NCI-H2227 treated with DMSO at 0.1 percent for 48 hours (cell line): ENCODE measurements around the gene PAX5.
A peak's percentile ranks its signal among the peaks of the same experiment; 100 is the strongest.

Experiments used
- DNase-seq: peaks from one replicate; lab custom pipeline; 2025; lab: John Stamatoyannopoulos, UW

Gene PAX5

GRCh38 chr9:36960575-36960955 lies 73.5 kb downstream of the PAX5 start:
- no peak for DNase-seq

DNA sequence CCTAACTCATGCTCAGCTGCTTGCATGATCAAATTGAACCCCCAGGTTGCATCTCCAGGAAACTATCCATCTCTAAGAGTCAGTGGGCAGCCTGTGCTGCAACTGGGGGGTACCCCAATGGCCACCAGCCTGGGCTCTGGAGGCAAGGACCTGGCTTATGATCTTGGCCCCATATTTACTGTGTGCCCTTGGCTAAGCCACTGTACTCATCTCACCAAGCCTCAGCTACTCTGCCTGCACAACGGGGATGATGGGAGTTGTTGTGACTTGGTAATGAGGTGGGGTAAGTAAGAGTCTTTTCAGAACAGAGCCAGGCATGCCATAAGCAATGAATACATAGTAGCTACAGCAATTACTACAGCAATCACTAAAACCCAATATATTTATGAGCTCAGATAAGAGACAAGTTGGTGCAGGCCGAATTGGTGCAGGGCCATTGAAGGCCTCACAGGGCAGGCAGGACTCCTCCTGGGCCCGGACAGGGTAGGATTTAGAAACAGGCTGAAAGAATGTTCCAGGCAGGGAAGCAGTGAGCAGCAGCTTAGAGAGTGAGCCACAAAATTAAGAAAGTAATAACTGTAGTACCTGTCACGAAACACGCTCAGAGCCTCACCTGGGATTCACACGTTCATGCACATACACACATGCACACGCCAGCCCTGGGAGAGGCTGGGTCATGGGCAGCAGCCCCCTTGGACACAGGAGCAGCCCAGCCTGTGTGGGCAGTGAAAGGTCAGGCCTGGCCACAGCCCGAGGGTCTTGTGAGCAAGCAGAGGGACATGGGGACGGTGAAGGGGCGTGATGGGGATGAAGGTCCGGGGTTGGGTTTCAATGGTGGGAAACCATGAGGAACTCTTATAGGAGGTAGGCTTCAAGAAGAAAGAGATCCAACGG lies 74.1 kb downstream of the PAX5 start:
- no peak for DNase-seq

- no peak for DNase-seq
These were observed 77.2 kb downstream of the PAX5 start for GRCh38 chr9:36956908-36957307.

GRCh38 chr9:36950389-36950788 lies 83.7 kb downstream of the PAX5 start:
- DNase-seq, result no peak

GRCh38 chr9:36949466-36949865 lies 84.6 kb downstream of the PAX5 start:
- no peak for DNase-seq

DNA sequence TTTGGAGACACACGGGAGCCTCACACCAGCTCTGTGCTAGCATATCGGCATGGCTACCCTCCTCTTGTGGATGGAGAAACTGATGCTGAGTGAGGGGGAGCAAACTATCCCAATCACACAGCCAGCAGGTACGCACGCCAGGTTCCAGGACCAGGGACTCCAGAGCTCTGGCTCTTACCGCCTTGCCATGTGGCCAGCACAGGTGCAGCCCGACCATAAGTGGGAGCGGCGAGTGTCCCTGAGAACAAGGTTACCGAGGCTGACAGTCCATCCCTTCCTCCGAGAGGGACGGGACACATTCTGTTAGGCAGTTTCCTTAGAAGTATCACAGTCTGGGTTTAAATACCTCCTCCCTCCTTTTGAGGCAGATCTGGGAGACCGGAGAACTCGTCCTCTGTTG lies 86.0 kb downstream of the PAX5 start:
- no peak for DNase-seq

- no peak for DNase-seq
These were observed 87.4 kb downstream of the PAX5 start for GRCh38 chr9:36946653-36947052.

DNA sequence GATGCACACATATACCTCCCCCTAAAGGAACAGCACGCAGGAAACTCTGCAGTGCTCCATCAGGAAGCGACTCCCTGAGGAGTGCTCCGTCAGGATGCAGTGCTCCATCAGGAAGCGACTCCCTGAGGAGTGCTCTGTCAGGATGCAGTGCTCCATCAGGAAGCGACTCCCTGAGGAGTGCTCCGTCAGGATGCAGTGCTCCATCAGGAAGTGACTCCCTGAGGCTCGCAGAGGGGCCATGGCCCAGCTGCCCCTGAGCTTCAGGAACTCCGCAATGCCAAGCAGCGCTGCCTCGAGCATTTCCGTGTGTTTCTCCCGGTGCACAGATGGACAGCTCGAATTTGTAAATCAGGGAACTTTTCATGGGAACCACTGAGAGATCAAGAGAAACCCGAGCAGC lies 88.1 kb downstream of the PAX5 start:
- DNase-seq, result no peak

DNA sequence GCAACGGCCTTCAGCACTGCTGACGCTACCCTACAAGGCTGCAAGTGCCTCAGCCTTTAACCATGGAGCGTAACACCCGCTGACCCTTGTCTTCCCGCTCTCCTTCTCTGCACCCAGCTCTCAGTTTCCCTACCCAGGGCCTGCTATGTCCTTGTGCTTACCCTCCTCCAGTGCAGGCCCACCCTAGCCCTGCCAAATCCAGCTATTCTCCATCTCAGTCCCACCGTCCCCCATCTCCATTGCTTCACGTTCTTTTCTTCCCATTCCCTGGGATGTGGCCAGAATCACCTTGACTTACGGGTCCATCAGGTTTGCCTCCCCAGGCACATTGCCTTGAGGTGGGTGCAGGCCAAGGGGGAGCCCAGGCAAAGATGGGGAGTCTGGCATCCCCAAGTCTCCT lies 91.2 kb downstream of the PAX5 start:
- no peak for DNase-seq

GRCh38 chr9:36941441-36941840 lies 92.6 kb downstream of the PAX5 start:
- no peak for DNase-seq

GRCh38 chr9:36940881-36941280 lies 93.2 kb downstream of the PAX5 start:
- DNase-seq, result no peak

DNA sequence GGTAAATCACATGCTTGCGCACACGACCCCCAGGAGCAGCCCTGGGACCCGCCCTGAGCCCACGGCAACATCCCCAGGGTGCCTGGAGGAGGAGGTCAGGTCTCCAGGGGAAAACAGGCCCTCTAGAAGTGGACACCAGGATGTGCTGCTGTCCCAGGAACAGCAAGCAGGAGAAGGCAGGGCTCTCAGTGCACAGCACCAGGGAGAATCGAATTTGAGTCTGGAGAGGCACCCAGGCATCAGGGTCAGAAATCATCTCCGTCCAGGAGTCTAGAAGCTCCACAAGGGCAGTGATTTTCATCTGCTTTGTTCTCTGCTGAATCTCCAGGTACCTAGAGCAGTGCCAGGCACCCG lies 93.6 kb downstream of the PAX5 start:
- DNase-seq, result no peak

DNA sequence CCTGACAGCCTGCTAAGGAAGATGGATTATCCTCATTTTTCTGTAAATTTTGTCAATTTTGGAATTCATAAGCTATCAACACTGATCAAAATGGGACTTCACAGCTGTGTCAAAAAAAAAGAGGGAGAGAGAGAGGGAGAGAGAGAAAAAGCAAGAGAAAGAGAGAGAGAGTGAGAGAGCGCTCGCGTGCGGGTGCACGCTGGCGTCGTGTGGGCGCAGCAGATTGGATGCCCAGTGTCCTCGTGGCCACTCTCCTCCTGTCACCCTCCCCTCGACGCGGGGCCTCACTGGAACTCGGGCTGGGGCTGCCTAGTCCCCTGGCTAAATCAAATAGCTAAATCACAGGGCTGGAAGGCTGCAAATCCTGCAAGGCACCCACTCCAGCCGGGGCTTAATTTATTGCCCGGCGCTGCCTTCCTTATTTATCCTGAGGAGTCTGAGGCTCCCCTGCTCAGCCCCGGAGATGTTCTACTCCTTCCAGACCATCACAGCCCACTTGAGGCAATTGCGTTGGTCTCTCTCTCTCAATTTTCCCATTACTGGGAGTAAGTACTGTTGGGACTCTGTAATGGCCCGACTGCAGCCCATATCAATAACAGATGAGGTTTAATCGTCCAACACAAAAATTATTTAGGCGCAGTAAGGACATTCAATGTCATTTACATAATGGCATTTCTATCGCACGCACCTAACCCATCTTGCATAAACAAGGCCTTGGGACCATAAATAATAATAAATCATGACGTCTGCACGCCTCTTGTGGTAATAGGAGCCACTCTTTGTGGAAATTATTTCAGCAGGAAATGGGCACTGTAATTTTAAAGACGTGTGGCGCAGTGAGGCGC lies 94.2 kb downstream of the PAX5 start:
- peak; percentile 7 for DNase-seq

DNA sequence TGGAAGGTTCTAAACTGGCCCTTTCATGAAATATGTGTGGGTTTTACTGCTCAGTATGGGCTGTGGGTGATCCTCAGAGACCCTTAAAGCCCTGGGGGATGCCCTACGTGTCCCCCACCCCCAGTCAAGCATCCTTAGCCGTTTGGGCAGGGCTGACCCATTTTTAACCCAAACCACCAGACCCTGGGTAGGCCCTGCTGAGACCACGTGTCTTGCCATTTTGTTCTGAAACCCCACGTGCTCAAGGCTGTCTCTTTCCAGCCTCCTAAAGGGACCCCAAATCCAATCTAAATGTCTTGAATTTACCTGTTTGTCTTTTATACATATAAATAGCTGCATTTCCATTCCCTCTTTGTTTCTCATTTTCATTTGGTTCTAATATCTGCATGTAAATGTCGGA lies 94.9 kb downstream of the PAX5 start:
- no peak for DNase-seq

GRCh38 chr9:36938617-36939016 lies 95.5 kb downstream of the PAX5 start:
- no peak for DNase-seq

DNA sequence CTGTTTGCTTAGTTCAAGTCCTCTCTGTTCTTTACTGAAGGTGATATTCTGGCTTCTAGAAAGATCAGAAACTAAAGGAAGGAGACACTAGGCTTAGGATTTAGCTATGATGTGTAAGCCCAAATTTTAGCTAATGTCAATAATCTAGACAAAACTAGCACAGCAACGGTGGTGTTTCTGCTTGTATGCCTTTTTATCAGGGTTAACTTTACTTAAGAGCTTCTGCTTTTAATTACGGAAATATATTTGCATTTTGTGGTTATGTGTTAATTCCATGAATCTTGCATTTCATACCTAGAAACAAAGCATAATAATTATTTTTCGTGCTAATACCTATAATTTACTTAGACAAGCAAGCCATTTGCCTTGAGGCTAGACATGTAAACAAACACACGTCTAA lies 96.1 kb downstream of the PAX5 start:
- DNase-seq, result no peak

GRCh38 chr9:36937346-36937745 lies 96.7 kb downstream of the PAX5 start:
- DNase-seq, result no peak

- no peak for DNase-seq
These were observed 97.6 kb downstream of the PAX5 start for GRCh38 chr9:36936498-36936831.

- DNase-seq, result no peak
These were observed 98.1 kb downstream of the PAX5 start for GRCh38 chr9:36935768-36936497.

GRCh38 chr9:36935332-36935731 lies 98.7 kb downstream of the PAX5 start:
- no peak for DNase-seq

- DNase-seq, result no peak
These were observed 99.5 kb downstream of the PAX5 start for GRCh38 chr9:36934478-36935065.

- no peak for DNase-seq
These were observed 100.3 kb downstream of the PAX5 start for GRCh38 chr9:36933676-36934215.
